Measurements from ENCODE around the gene ADAMTS2.

DNA sequence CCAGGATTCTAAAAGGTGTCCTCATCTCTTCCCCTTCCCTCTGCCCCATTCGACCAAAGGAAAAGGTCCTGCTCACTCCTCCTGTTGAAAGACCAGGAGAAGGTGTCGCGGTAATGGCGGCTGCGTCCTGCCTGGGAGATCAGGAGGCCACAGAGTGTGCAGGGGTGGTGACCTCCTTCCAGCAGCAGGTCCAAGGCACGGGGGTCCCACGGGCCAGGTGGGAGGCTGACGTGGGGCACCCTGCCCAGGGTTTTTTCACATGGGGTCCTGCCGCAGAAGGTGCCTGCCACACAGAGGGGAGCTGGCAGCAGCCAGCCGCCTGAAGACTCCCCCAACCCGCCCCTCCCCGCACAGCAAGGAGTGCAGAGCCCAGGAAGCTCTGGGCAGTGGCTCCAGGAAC, 22.2 kb upstream of the ADAMTS2 start:
- TF ChIP-seq CTCF (IDR thresholded peaks at IDR 0.05; ENCODE audit: extremely low read depth in 1 of 2, insufficient read depth in 1 of 2, low read depth in 1 of 2, low read length in 2 of 2) = no peak
- TF ChIP-seq POLR2A (IDR thresholded peaks at IDR 0.05; ENCODE audit: low read depth, low read length) = no peak
- no peak for TF ChIP-seq MYC (IDR thresholded peaks at IDR 0.05; ENCODE audit: low read depth, low read length)
